Pancreas (tissue), 10 donors: ENCODE measurements around the gene UBE3C. TPM values are rescaled to one million over a fixed set of nuclear protein-coding genes. Genes with fewer than 3 reads are reported as not detected.
A peak's percentile ranks its signal among the peaks of the same experiment; 100 is the strongest.

Experiments used
- ATAC-seq, 4 donors: fragments of 200-7000 bp; cut with Tn5 transposase; one replicate each; pipeline versions ENCODE4 v1.8.0 to v1.9.1; 2020; ENCODE audit warnings: mild to moderate bottlenecking in 4 of 4, moderate library complexity in 4 of 4
- DNase-seq, 6 donors: peaks; one replicate each; pipeline ENCODE4 v3.0.0-alpha.2; 2020
- FAIRE-seq: peaks from 2 replicates; lab custom pipeline; 2012; peaks lifted over from hg19 to GRCh38; lab: Jason Lieb, UNC
- H3K27ac ChIP-seq, 4 donors: fragments of 200-600 bp; sonication (generic); 1 replicate in 3 of 4; 2 replicates in 1 of 4; pipeline versions ENCODE4 v1.5.0 to v1.8.0; 2020
- H3K27me3 ChIP-seq, 4 donors: fragments of 200-600 bp; one replicate each; pipeline ENCODE4 v1.8.0; 2021
- H3K36me3 ChIP-seq, 3 donors: fragments of 200-600 bp; sonication (generic) in 1 of 3; one replicate each; pipeline versions ENCODE4 v1.5.0 to v1.8.0; 2020 to 2021
- H3K4me1 ChIP-seq, 3 donors: fragments of 200-600 bp; one replicate each; pipeline ENCODE4 v1.8.0; 2021
- H3K4me3 ChIP-seq, 4 donors: fragments of 200-600 bp; sonication (generic) in 2 of 4; one replicate each; pipeline versions ENCODE4 v1.5.0 to v1.8.0; 2020 to 2021
- H3K9me3 ChIP-seq, 4 donors: fragments of 200-600 bp; one replicate each; pipeline ENCODE4 v1.8.0; 2021
- CTCF ChIP-seq, 4 donors: fragments of 200-600 bp; sonication (generic) in 3 of 4; IDR thresholded peaks; one replicate each; pipeline versions ENCODE4 v1.5.0 to v1.8.0; 2021; ENCODE audit warnings: antibody characterized with exemption in 4 of 4
- WGBS, 2 donors: extraction: QIAGEN DNeasy Blood & Tissue Kit; methylation state at CpG; one replicate each; pipeline ENCODE4 v1.1.7; 2013; 5-methylcytosine and 5-hydroxymethylcytosine counted together
- intact Hi-C, 3 donors: fragments of 100-400 bp; cut with DNase I; formaldehyde crosslinking; loops; one replicate each; pipeline versions ENCODE4 v1.11.1 to v1.14.2; 2022
- polyA plus RNA-seq, 2 donors: library from polyadenylated mRNA; stranded (reverse); fragments of 200-250 nt; gene quantifications; one replicate each; pipeline ENCODE4 v1.2.3, GENCODE V29; 2013
- total RNA-seq, 6 donors: library from RNA; stranded (reverse); fragmentation: NEBNext Ultra II Directional in 4 of 6; extraction: Animal tissue kit (Norgen Biotek cat#: 25700) in 4 of 6; gene quantifications; one replicate each; pipeline versions ENCODE4 v1.2.1 to v1.2.4, GENCODE V29; 2021 to 2023
- donor health status: healthy with polysubstance abuse.
- donor health status: DM: no; HTN: no; CAD: no; lungs with moderate emphysema.
- donor health status: DM: no; HTN: no; CAD: no.
- donor health status: control.
- donor health status: control.
- donor health status: Bipolar disorder and iron deficiency.
- donor health status: DM: yes; HTN: yes; CAD: no.
- donor health status: DM: no; HTN: no; CAD: no.
- donor health status: DM: no; HTN: no; CAD: no.
- donor health status: DM: yes; HTN: yes; CAD: no.

The UBE3C gene
- total and polyA plus RNA-seq, 8 donors: 12.1 to 36.1 (median 23.1) TPM

DNA sequence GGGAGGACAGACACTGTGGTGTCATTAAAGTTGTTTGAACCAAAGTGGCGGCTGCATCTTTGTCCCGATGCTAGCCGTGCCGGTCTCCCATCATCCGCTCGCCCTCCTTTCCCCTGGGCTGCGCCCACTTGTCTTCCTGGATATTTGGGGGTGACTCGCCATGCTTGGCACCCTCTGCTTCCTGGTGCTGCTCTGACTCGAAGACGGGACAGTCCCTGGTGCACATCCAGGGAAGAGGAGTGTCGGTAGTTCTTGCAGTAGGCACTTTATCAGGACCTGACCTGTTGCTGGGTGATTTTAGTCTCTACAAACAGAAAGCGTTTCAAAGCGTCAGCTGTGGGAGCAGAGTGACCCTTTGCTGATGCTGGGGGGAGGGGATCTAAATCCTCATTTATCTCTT lies 129.8 kb downstream of the UBE3C start:
- Histone ChIP-seq H3K36me3 (peaks cover 0 to 26% (median 21%) of the 10 kb centered on the region in 3 donors), H3K4me1 (peaks cover 3 to 9% (median 5%) of the 10 kb centered on the region in 3 donors), H3K27me3 (no peaks in the 10 kb centered on the region), H3K9me3 (no peaks in the 10 kb centered on the region), H3K27ac (no peak overlapping the region), H3K4me3 (no peak overlapping the region)
- no peak for ATAC-seq
- no peak for FAIRE-seq
- WGBS, 2 donors: 85 to 88% methylated on average over 13 of the region's 13 CpGs
- intact Hi-C loops: no loop called here
- peak in 1 of 6 donors; percentile 44 for DNase-seq
- TF ChIP-seq CTCF (IDR thresholded peaks at IDR 0.05): no peak

DNA sequence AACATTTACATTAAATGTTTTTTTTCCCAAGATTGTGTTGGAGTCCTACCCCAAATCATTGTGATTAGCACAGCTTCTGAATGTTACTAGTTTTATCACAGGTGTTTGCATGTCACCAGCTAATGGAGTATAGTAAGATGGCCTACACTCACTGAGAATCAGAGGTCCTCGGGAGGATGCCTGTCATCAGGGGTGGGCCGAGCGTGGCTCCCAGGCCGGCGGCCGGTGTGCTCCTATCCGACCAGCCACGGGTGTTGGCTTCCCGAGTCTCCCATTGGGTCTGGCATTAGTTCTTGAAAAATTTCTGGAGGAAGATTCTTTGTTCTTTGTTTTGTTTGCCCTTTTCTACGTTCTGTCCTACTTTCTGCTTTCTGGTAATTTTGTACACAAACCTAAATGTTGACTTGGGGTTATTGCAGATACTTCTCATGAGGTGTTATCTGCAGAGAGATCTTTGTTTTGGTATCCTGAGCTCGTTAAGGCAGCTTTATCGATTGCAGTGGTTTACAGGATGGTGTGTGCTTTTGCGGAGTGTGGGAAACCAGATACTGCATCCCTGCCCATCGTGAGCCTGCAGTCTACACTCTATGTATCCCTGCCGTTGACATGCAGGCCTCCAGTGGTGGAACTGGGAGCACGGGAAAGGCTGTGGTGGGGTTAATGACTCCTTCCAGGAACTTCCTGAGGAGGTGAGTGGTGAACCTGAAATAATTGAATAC lies 130.8 kb downstream of the UBE3C start:
- Histone ChIP-seq H3K27me3 (no peaks in the 10 kb centered on the region), H3K27ac (no peak overlapping the region), H3K4me1 (peaks cover 3 to 13% (median 5%) of the 10 kb centered on the region in 3 donors), H3K9me3 (no peaks in the 10 kb centered on the region), H3K4me3 (no peak overlapping the region), H3K36me3 (peaks cover 0 to 26% (median 21%) of the 10 kb centered on the region in 3 donors)
- FAIRE-seq: no peak
- 85 to 87% methylated on average over 16 of the region's 16 CpGs for WGBS, 2 donors
- DNase-seq: peak in 1 of 6 donors; percentile 34
- TF ChIP-seq CTCF (IDR thresholded peaks at IDR 0.05): no peak
- intact Hi-C loops: no loop called here
- no peak for ATAC-seq

GRCh38 chr7:157270060-157270444 lies 131.3 kb downstream of the UBE3C start:
- no peak for TF ChIP-seq CTCF (IDR thresholded peaks at IDR 0.05)
- WGBS, 2 donors: 80 to 88% methylated on average over 3 of the region's 3 CpGs
- H3K27me3 ChIP-seq: no peaks in the 10 kb centered on the region
- ATAC-seq (no peak), FAIRE-seq (no peak), DNase-seq (peak in 1 of 6 donors; percentile 23)
- H3K4me1 ChIP-seq: peaks cover 3 to 13% (median 5%) of the 10 kb centered on the region in 3 donors
- intact Hi-C loops: no loop called here
- peaks cover 0 to 26% (median 21%) of the 10 kb centered on the region in 3 donors for H3K36me3 ChIP-seq
- no peak overlapping the region for H3K27ac ChIP-seq
- no peak overlapping the region for H3K4me3 ChIP-seq
- no peaks in the 10 kb centered on the region for H3K9me3 ChIP-seq

GRCh38 chr7:157271315-157271990 lies 132.7 kb downstream of the UBE3C start:
- no peaks in the 10 kb centered on the region for H3K27me3 ChIP-seq
- 87 to 89% methylated on average over 15 of the region's 15 CpGs for WGBS, 2 donors
- peak overlapping the region in 2 of 4 donors; percentile 72 to 79 for H3K27ac ChIP-seq
- no peak overlapping the region for H3K4me3 ChIP-seq
- ATAC-seq: no peak
- no peak for TF ChIP-seq CTCF (IDR thresholded peaks at IDR 0.05)
- peaks cover 3 to 13% (median 5%) of the 10 kb centered on the region in 3 donors for H3K4me1 ChIP-seq
- intact Hi-C loops: no loop called here
- no peaks in the 10 kb centered on the region for H3K9me3 ChIP-seq
- no peak for FAIRE-seq
- peak in 1 of 6 donors; percentile 35 for DNase-seq
- H3K36me3 ChIP-seq: peaks cover 0 to 26% (median 14%) of the 10 kb centered on the region in 3 donors
